ENCODE results near the gene ENG.
"Not testable (repeated sequence)": the region's sequence is repeated elsewhere in the genome, so short reads cannot be mapped to it uniquely, and the experiment has no call there.

The ENG gene

DNA sequence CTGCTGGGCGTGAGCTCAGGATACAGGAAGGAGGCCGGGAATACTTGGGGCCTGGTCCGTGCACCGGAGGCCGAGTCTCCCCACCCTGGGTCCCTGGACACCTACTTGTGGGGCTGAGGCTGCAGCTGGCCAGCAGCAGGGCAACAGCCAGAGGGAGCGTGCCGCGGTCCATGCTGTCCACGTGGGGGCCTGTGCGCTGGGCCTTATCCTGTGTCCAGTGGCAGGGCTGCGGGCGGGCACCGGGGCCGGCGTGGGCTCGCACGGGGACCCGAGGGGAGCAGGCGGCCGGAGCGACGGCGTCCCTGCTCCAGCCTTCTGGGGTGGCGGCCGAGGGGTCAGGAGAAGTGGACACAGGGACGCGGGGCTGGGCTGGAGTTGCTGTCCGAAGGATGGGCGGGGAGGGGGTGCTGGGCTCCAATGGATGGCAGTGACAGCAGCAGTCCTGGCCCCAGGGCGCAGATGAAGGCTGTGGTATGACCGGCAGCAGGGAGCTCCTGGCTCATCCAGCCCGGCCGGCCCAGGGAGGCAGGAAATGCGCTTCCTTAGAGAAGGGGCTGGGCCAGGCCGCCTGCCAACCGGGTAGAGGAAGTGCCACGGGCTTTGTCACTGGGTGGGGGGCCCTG lies at the start of gene ENG:
ENG (minus strand) TSS at position 475 of the 623 bp plus-strand sequence; CDS start at position 172, 303 bp downstream.
- peak; percentile 75 for DNase-seq (ENCODE audit: low read depth, low spot score)

DNA sequence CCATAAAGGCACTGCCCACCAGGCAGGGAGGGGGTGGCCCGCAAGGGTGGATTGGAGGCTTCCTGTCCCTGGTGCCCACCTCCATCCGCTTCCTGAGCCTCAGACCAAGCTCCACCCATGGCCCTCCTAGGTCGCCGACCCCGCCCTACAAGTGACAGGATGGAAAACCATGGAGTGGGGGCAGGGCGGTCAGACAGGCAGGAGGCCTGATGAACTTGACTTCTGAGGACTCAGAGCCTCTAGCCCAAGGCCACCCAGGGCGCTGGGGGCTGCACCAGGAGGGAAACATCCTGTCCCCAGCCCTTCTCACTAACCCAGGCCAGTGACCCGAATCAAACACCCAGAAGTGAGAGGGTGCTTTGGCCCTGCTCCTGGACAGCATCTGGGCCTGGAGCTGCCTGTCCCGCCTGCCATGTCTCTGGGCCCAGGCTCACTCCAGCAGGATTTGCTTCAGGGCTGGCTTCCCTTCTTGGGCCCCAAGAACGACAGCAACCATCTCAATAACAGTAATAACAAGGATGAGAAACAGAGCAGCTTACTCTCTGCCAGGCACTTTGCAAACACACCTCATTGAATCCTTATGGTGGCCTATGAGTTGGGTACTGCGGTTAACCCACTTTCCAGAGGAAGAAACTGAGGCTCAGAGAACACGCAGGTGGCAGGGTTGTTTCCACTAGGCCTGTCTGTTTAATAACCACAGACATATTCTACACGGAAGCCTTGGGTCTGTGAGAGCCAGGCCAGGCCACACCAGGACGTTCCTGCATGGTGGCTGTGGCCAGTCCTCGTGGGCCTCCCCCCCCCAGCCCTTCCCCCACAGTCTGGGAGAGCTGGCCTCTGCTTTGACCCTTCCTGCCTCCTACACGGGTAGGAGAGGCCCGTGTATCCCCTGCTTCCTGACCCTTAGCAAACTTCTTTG lies 49.4 kb upstream of the ENG start:
- DNase-seq (ENCODE audit: low read depth, low spot score), result peak; percentile 72

DNA sequence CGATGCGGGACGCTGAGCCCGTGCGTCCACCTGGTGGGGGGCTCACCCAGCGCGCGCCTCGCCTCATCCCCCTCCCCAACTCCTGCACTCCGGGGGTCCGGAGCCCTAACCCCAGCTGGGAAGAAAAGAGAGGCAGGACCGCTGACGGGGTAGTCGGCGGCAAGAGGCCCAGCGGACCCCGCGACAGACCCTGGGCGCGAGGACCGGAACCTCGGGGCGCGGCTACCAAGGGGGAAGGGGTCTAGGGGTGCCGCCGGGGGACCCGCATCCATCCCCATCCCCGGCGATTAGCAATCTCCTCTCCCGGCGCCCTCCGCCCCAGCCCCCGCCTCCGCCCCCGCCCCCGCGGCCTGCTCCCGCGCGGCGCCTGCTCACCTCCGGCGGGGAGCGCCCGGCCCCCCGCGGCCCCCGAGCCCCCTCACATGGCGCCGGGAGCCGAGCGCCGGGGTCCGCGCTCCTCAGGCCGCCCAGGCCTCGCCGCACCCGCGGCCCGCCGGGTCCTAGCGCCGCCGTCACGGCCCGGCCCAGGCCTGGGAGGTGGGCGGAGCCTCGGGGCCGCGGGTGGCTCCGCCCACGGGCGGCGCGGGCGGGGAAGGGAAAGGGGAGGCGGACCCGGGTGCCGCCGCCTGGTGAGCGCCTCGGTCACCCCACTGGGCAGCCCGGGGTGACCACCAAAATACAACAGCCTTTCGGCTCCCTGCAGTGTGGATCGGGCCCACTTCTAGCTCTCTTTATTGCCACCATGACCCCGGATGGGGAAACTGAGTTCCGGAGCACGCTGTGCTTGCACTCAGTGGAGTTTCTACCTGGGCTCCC lies 44.9 kb upstream of the ENG start, which contains the start of gene ST6GALNAC6:
ST6GALNAC6 (minus strand) TSS at position 476 of the 816 bp plus-strand sequence. CDS start 1,622 bp downstream, outside the sequence.
- DNase-seq (ENCODE audit: low read depth, low spot score), result no peak

GRCh38 chr9:127898433-127899127 lies 44.1 kb upstream of the ENG start:
- DNase-seq (ENCODE audit: low read depth, low spot score), result no peak

- peak; percentile 76 for DNase-seq (ENCODE audit: low read depth, low spot score)
These were observed 42.8 kb upstream of the ENG start for GRCh38 chr9:127897193-127897692.

DNA sequence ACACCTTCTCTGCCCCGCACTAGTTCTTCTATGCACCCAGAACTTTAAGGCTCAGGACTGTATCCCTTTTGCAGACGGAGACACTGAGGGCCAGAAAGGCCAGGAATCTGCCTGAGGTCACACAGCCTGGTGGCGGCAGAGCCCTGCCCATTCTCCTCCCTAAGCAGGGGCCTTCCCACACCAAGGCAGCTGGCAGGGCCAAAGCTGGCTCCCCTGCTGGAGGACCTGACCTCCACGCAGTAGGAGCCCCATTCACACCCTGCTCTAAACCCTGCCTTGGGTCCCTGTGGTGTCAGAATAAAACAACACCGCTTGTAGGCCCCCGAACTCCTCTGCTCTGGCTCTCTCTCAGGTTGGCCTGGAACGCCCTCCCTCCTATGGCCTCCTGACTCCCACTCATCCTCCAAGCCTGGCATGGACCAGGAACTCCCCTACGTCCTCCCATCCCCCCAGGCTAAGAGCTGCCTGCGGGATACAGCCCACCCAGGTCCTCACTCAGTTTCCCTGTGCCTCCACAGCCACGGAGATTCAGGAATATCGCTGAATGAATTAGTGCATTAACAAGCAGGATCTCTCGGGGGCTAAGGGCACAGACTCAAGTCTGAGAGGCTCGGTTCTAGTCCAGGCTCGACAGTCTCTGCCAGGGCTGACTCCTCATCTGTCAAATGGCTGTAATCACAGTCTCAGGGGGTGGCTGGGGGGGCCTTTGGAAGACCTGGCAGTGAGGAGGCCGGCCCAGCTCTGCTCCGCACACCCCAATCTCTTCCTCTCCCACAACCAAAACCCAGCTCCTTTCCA lies 42.1 kb upstream of the ENG start:
- DNase-seq (ENCODE audit: low read depth, low spot score), result no peak

- no peak for DNase-seq (ENCODE audit: low read depth, low spot score)
These were observed 41.4 kb upstream of the ENG start for GRCh38 chr9:127895811-127896210.

DNA sequence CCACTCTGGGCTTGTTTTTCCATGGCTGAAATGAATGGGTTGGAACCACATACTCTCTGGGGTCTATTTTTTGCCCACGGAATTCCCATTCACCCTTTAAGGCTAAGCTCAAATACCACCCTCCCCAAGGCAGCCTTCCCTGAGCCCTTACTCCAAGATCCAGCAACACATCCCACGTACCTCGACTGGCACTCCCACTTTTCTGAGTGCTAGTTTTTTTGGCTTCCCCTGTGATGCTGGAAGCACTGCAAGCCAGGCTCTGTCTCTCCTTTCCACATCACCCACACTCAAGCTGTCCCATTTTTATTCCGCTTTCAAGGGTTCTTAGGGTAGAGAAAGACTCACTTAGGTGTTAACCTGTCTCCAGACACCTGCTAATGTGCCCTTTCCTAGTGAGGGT lies 38.9 kb upstream of the ENG start:
- DNase-seq (ENCODE audit: low read depth, low spot score), result no peak

DNA sequence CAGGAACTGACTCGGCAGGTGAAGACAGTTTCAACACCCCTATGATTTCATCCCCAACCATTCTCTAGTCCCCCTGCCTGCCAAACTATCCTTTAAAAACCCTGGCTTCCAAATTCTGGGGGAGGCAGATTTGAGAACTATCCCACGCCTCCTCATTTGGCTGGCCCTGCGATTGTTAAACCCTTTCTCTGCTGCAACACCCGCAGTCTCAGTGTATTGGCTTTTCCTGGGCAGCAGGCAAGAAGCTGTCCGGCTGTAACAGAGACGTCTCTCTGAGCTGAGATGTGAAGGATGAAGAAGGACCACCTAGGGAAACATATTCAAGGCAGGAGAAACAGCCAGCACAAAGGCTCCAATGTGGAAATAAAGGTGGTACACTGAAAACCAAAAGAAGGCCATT lies 38.4 kb upstream of the ENG start:
- no peak for DNase-seq (ENCODE audit: low read depth, low spot score)

DNA sequence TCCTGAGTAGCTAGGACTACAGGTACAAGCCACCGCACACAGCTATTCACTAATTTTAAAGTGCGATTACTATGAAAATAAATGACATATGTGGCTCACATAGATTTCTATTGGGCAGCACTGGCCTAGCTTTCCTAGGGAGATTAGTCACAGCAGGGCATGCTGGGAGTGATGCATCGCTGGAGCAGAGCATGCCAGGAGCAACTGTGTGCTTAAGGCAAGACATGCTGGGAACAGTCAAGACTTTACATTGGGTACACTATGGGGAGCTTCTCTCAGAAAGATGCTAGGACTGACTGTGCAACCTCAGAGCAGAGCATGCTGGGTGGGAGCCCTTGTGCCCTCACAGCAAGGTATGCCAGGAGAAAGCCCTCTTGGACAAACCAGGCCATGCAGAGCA lies 35.6 kb upstream of the ENG start:
- DNase-seq (ENCODE audit: low read depth, low spot score), result no peak

DNA sequence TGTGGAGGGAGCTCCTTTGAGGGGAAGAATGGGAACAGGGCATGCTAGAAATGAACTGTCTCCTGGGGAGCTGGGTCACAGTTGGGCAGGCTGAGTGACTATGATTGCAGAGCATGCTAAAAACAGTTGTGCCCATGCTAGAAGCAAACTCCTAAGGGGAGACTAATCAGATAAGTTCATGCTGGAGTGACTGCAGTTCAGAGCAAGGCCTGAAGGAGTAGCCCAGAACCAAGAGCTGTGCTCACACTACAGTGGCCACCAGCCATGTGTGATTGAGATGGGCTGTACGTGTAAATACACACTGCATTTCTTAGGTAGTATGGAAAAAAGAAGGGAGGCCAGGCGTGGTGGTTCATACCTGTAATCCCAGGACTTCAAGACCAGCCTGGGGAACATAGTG lies 33.3 kb upstream of the ENG start:
- no peak for DNase-seq (ENCODE audit: low read depth, low spot score)

- DNase-seq (ENCODE audit: low read depth, low spot score), result no peak
These were observed 32.0 kb upstream of the ENG start for GRCh38 chr9:127886401-127886972.

DNA sequence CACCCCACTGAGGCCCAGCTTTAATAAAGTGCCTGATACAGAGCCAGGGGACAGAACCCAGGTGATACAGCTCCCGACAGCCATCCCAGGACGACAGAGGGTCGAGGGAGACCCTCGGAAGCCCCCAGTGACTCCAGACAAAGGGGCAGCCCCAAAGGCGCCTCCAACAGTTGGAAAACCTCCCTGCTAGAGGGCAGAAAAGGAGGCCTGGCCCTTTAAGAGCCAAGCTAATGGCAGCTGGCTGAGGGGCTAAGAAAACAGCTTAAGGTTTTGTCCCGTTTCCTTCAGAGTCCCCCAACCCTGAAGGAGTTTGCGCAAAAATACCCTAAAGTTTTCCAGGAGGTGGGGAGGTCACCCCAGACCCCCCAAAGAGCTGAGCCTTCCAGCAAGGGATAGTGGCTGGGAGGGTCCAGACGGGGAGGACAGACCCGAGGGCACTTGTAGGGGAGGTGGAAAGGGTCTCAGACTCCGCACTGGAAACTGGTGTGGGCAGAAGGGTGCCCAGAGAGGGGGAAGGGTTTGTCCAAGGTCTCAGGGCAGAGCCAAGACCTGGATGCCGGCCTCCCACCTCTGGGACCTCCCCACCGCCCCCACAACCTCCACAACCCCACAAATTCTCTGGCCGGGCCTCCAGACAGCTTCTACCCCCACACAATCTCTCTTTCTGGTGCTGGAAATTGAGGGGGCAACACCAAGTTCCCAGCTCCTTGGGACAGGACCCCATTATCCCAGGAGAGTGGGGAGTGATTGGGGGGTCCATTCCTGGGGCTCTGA lies 31.2 kb upstream of the ENG start:
- DNase-seq (ENCODE audit: low read depth, low spot score), result no peak

DNA sequence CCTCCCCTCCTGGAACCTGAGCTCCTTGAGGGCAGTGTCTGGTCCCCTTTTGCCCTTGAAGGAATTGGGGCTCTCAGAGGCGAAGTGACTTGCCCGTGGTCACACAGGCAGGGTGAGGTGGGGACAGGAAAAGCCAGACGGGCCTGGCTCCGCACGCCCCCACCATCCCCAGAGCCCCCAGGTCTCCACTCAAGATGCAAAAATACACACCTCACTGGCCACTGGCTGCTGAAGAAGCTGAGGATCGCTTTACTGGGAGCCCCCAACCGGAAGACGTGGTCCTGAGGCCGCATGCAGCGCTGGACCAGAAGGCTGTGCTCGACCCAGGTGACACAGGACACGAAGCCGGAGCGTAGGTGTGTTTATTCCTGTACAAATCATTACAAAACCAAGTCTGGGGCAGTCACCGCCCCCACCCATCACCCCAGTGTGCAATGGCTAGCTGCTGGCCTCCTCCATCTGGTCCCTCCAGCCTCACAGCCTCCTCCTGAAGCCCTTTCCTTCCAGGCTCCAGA lies 30.6 kb upstream of the ENG start:
- DNase-seq (ENCODE audit: low read depth, low spot score), result no peak

DNA sequence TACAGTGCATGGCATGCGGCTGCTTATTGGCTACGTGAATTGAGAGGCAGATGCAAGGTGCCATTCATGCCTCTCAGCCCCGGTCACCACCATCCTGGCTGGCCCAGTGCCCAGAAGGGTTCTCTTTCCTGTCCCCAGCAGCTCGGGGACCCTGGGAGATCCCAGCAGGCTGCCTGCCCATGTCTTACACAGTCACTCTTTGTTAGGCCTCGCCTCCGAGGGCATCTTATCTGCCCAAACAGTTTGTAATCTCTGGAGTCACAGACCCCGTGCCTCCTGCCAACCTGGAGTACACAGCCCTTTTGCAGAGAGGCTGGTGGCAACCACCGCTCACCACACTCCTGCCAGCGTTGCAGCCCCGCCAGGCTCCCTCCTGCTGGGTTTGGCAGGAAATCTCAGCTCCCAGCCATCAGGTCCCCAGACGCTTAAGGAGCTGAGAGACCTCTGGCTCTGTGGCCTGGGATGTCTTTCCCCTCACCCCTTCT lies 30.0 kb upstream of the ENG start:
- no peak for DNase-seq (ENCODE audit: low read depth, low spot score)

DNA sequence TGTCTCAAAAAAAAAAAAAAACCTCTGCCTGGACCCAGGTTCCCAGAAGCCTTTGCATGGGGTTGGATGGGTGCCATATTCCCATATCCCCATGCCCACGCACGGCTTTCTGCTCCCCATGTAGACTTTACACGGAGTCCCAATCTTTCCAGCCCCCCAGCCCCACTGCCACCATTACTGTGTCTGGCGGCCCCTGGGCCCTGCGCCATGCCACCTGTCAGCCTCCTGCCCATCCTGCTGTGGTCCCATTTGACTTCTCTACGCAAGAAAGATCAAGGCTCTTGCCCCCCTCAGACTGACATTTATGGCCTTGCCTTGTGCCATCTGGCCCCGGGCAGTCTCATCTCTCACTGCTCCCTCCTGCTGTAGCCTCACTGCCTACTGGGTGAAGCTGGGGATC lies 29.5 kb upstream of the ENG start:
- DNase-seq (ENCODE audit: low read depth, low spot score), result no peak

DNA sequence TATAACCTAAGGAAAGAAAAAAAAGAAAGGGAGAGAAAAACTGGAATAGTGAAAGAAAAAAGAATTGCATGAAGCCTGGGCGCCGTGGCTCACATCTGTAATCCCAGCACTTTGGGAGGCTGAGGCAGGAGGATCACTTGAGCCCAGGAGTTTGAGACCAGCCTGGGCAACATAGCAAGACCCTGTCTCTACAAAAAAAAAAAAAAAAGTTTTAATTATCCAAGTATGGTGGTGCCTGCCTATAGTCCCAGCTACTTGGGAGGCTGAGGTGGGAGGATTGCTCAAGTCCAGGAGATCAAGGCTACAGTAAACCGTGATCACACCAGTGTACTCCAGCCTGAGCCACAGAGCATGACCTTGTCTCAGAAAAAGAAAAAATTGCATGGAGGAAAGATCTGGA lies 27.3 kb upstream of the ENG start:
- DNase-seq (ENCODE audit: low read depth, low spot score), result not testable (repeated sequence)

GRCh38 chr9:127880143-127880542 lies 25.7 kb upstream of the ENG start:
- DNase-seq (ENCODE audit: low read depth, low spot score), result no peak

Data from ELF-1 (cell line).